Hepatocyte (in vitro differentiated cells): ENCODE measurements around the gene ANO3.

Experiments
- EZH2 ChIP-seq: fragments of 200-600 bp; sonication (generic); IDR thresholded peaks from 2 replicates; pipeline ENCODE4 v1.6.1; 2016; ENCODE audit warnings: antibody characterized with exemption, mild to moderate bottlenecking, borderline replicate concordance
- TF ChIP-seq, protein P1 (sequence below): fragments of 200-600 bp; sonication (generic); IDR thresholded peaks from 2 replicates; pipeline ENCODE4 v1.5.1; 2016; ENCODE audit warnings: antibody characterized with exemption, mild to moderate bottlenecking; ENCODE audit not compliant: poor library complexity

DNA sequence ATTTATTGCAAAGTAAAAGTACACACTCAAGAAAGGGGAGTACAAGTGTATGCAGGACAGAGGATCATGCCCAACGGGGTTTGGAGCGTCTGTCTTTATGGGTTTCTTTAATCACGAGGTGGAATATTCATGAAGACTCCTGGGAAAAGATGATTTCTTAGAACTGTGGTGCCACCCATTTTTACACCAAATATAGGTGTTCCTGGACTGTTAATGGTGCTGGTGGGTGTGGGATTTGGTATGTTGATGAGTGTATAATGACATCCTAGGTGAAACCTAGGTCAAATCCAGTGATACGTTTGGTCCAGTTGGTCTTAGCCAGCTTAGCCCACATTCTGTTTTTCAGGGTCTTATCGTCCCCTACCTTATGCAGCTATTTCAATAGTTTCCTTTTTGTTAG lies 21.1 kb downstream of the ANO3 start:
- TF ChIP-seq EZH2: no peak
- TF ChIP-seq, protein P1, sequence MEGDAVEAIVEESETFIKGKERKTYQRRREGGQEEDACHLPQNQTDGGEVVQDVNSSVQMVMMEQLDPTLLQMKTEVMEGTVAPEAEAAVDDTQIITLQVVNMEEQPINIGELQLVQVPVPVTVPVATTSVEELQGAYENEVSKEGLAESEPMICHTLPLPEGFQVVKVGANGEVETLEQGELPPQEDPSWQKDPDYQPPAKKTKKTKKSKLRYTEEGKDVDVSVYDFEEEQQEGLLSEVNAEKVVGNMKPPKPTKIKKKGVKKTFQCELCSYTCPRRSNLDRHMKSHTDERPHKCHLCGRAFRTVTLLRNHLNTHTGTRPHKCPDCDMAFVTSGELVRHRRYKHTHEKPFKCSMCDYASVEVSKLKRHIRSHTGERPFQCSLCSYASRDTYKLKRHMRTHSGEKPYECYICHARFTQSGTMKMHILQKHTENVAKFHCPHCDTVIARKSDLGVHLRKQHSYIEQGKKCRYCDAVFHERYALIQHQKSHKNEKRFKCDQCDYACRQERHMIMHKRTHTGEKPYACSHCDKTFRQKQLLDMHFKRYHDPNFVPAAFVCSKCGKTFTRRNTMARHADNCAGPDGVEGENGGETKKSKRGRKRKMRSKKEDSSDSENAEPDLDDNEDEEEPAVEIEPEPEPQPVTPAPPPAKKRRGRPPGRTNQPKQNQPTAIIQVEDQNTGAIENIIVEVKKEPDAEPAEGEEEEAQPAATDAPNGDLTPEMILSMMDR: no peak
